Neuronal stem cell (in vitro differentiated cells): ENCODE results near the gene ERP44.

Experiments used
- DNase-seq: peaks from one replicate; pipeline ENCODE4 v3.0.0-alpha.2; 2013; ENCODE audit warnings: low spot score
- H2AFZ ChIP-seq: one replicate; pipeline ENCODE4 v1.6.1; 2013; ENCODE audit warnings: mild to moderate bottlenecking, low read length, inconsistent platforms
- H2AK5ac ChIP-seq: 2 replicates; pipeline ENCODE4 v1.6.1; 2013; ENCODE audit warnings: low read depth, mild to moderate bottlenecking, inconsistent platforms, low read length, moderate library complexity, mixed read lengths
- H2BK120ac ChIP-seq: 2 replicates; pipeline ENCODE4 v1.6.1; 2013; ENCODE audit warnings: low read depth, mild to moderate bottlenecking, inconsistent platforms, low read length, moderate library complexity, mixed read lengths
- H2BK12ac ChIP-seq: one replicate; pipeline ENCODE4 v1.6.1; 2013; ENCODE audit warnings: low read length, inconsistent platforms
- H2BK15ac ChIP-seq: 2 replicates; pipeline ENCODE4 v1.6.1; 2013; ENCODE audit warnings: mild to moderate bottlenecking, low read length, inconsistent platforms, mixed read lengths
- H2BK5ac ChIP-seq: one replicate; pipeline ENCODE4 v1.6.1; 2013; ENCODE audit warnings: inconsistent platforms, mild to moderate bottlenecking, low read length, moderate library complexity
- H3K14ac ChIP-seq: one replicate; pipeline ENCODE4 v1.6.1; 2013; ENCODE audit warnings: low read length, inconsistent platforms
- H3K18ac ChIP-seq: 2 replicates; pipeline ENCODE4 v1.6.1; 2013; ENCODE audit warnings: low read length, inconsistent platforms
- H3K23ac ChIP-seq: 2 replicates; pipeline ENCODE4 v1.6.1; 2013; ENCODE audit warnings: low read depth, mild to moderate bottlenecking, mixed read lengths, low read length, inconsistent platforms; ENCODE audit not compliant: poor library complexity
- H3K27ac ChIP-seq: replicated peaks from 3 replicates; pipeline ENCODE4 v1.5.1; 2013; ENCODE audit warnings: low read length, inconsistent platforms
- H3K27me3 ChIP-seq, 3 experiments: 2 replicates each; pipeline ENCODE4 v1.6.1; 2013; ENCODE audit warnings: low read length in 3 of 3, mild to moderate bottlenecking in 2 of 3, inconsistent platforms in 1 of 3, low read depth in 1 of 3, mixed read lengths in 1 of 3, moderate library complexity in 1 of 3; ENCODE audit not compliant: control insufficient read depth in 3 of 3, insufficient read depth in 3 of 3
- H3K36me3 ChIP-seq, 2 donors: replicated peaks in 1 of 2; 2 replicates each; pipeline ENCODE4 v1.6.1; 2013; ENCODE audit warnings: low read length in 2 of 2; ENCODE audit not compliant: control insufficient read depth in 2 of 2, insufficient read depth in 2 of 2
- H3K4ac ChIP-seq: 2 replicates; pipeline ENCODE4 v1.6.1; 2013; ENCODE audit warnings: inconsistent platforms, mild to moderate bottlenecking, low read length, moderate library complexity
- H3K4me1 ChIP-seq, 2 donors: 1 replicate in 1 of 2; 2 replicates in 1 of 2; pipeline ENCODE4 v1.6.1; 2013; ENCODE audit warnings: low read length in 2 of 2, low read depth in 1 of 2; ENCODE audit not compliant: control insufficient read depth in 2 of 2, insufficient read depth in 1 of 2
- H3K4me2 ChIP-seq: one replicate; pipeline ENCODE4 v1.6.1; 2013; ENCODE audit warnings: mild to moderate bottlenecking, low read length, inconsistent platforms; ENCODE audit not compliant: insufficient read depth, poor library complexity, severe bottlenecking
- H3K4me3 ChIP-seq, 2 donors: 2 replicates each; pipeline ENCODE4 v1.5.1; 2013; ENCODE audit warnings: low read length in 2 of 2, mild to moderate bottlenecking in 2 of 2, inconsistent platforms in 1 of 2, moderate library complexity in 1 of 2
- H3K79me1 ChIP-seq: one replicate; pipeline ENCODE4 v1.6.1; 2013; ENCODE audit warnings: low read depth, mild to moderate bottlenecking, inconsistent platforms, low read length, moderate library complexity
- H3K9ac ChIP-seq: one replicate; pipeline ENCODE4 v1.6.1; 2013; ENCODE audit warnings: mild to moderate bottlenecking, low read depth, low read length, inconsistent platforms; ENCODE audit not compliant: poor library complexity
- H3K9me3 ChIP-seq, 2 donors: replicated peaks in 1 of 2; 2 replicates each; pipeline versions ENCODE3 to v1.6.1; 2013; ENCODE audit warnings: low read length in 2 of 2, mild to moderate bottlenecking in 2 of 2, inconsistent platforms in 1 of 2, low read depth in 1 of 2, mixed read lengths in 1 of 2, moderate library complexity in 1 of 2; ENCODE audit not compliant: control insufficient read depth in 2 of 2, insufficient read depth in 1 of 2
- H4K8ac ChIP-seq: one replicate; pipeline ENCODE4 v1.6.1; 2013; ENCODE audit warnings: low read depth, mild to moderate bottlenecking, inconsistent platforms, low read length, moderate library complexity
- H4K91ac ChIP-seq: one replicate; pipeline ENCODE4 v1.6.1; 2013; ENCODE audit warnings: low read length, low read depth, mild to moderate bottlenecking, inconsistent platforms; ENCODE audit not compliant: poor library complexity
- WGBS, 2 donors: extraction: QIAGEN DNeasy Blood & Tissue Kit; methylation state at CpG; one replicate each; pipeline ENCODE4 v1.1.7; 2013; ENCODE audit warnings: missing lambda C conversion rate in 2 of 2, mixed read lengths in 1 of 2; ENCODE audit not compliant: insufficient read length in 2 of 2, insufficient replicate concordance in 1 of 2; ENCODE audit errors: extremely low coverage in 2 of 2; 5-methylcytosine and 5-hydroxymethylcytosine counted together

ERP44 gene

GRCh38 chr9:100091650-100092049 lies 7.2 kb downstream of the ERP44 start:
- Histone ChIP-seq H3K4me1 (no peaks in the 10 kb centered on the region), H2AK5ac (no peak overlapping the region), H3K9me3 (no peaks in the 10 kb centered on the region), H3K79me1 (no peaks in the 10 kb centered on the region), H3K27me3 (no peaks in the 10 kb centered on the region), H3K27ac (no peak overlapping the region), H2BK120ac (no peak overlapping the region), H3K4me3 (no peak overlapping the region), H2BK5ac (no peak overlapping the region), H3K14ac (no peak overlapping the region), H4K91ac (no peak overlapping the region), H3K9ac (no peak overlapping the region), H3K4me2 (no peak overlapping the region), H2BK12ac (no peak overlapping the region), H3K23ac (no peak overlapping the region), H2BK15ac (no peak overlapping the region), H3K18ac (no peak overlapping the region), H2AFZ (no peak overlapping the region), H3K36me3 (no peaks in the 10 kb centered on the region), H3K4ac (no peak overlapping the region), H4K8ac (no peak overlapping the region)
- no peak for DNase-seq
- no CpG with 5 or more reads among the region's 1 CpG for WGBS, 2 donors

- Histone ChIP-seq H3K9me3 (no peaks in the 10 kb centered on the region), H3K14ac (no peak overlapping the region), H2BK5ac (no peak overlapping the region), H3K9ac (no peak overlapping the region), H2BK12ac (no peak overlapping the region), H3K27ac (no peak overlapping the region), H3K4ac (no peak overlapping the region), H2AFZ (no peak overlapping the region), H4K91ac (no peak overlapping the region), H2BK120ac (no peak overlapping the region), H3K36me3 (no peaks in the 10 kb centered on the region), H3K27me3 (no peaks in the 10 kb centered on the region), H2BK15ac (no peak overlapping the region), H2AK5ac (no peak overlapping the region), H3K18ac (no peak overlapping the region), H3K79me1 (no peaks in the 10 kb centered on the region), H3K4me3 (no peak overlapping the region), H3K4me1 (no peaks in the 10 kb centered on the region), H4K8ac (no peak overlapping the region), H3K4me2 (no peak overlapping the region), H3K23ac (no peak overlapping the region)
- WGBS, 2 donors, result no CpG with 5 or more reads among the region's 1 CpG
- DNase-seq, result no peak
These were observed 7.9 kb downstream of the ERP44 start for GRCh38 chr9:100090880-100091279.

GRCh38 chr9:100088202-100088601 lies 10.6 kb downstream of the ERP44 start:
- no peak overlapping the region for H3K14ac ChIP-seq
- H2BK15ac ChIP-seq, result no peak overlapping the region
- no peak overlapping the region for H2BK5ac ChIP-seq
- no peak overlapping the region for H4K8ac ChIP-seq
- no peaks in the 10 kb centered on the region for H3K27me3 ChIP-seq
- no peak for DNase-seq
- H3K9ac ChIP-seq, result no peak overlapping the region
- H3K27ac ChIP-seq, result no peak overlapping the region
- H2AK5ac ChIP-seq, result no peak overlapping the region
- H3K4ac ChIP-seq, result no peak overlapping the region
- no peaks in the 10 kb centered on the region for H3K36me3 ChIP-seq
- no peak overlapping the region for H4K91ac ChIP-seq
- no peaks in the 10 kb centered on the region for H3K9me3 ChIP-seq
- H3K4me3 ChIP-seq, result no peak overlapping the region
- H2BK120ac ChIP-seq, result no peak overlapping the region
- H3K4me1 ChIP-seq, result peaks cover 0 to 5% of the 10 kb centered on the region in 2 donors
- WGBS, 2 donors, result no CpG with 5 or more reads among the region's 4 CpGs
- H2AFZ ChIP-seq, result no peak overlapping the region
- H3K4me2 ChIP-seq, result no peak overlapping the region
- no peak overlapping the region for H3K23ac ChIP-seq
- H3K79me1 ChIP-seq, result no peaks in the 10 kb centered on the region
- no peak overlapping the region for H2BK12ac ChIP-seq
- no peak overlapping the region for H3K18ac ChIP-seq

GRCh38 chr9:100087218-100087617 lies 11.6 kb downstream of the ERP44 start:
- H3K79me1 ChIP-seq, result no peaks in the 10 kb centered on the region
- H3K23ac ChIP-seq, result no peak overlapping the region
- no peak overlapping the region for H2BK120ac ChIP-seq
- H2BK15ac ChIP-seq, result no peak overlapping the region
- no peak overlapping the region for H3K9ac ChIP-seq
- H3K18ac ChIP-seq, result no peak overlapping the region
- H3K14ac ChIP-seq, result no peak overlapping the region
- no peak overlapping the region for H2AFZ ChIP-seq
- no peak overlapping the region for H3K4ac ChIP-seq
- no peak for DNase-seq
- H2BK5ac ChIP-seq, result no peak overlapping the region
- H3K36me3 ChIP-seq, result no peaks in the 10 kb centered on the region
- no peak overlapping the region for H4K8ac ChIP-seq
- H2AK5ac ChIP-seq, result no peak overlapping the region
- no peak overlapping the region for H2BK12ac ChIP-seq
- WGBS, 2 donors, result no CpG with 5 or more reads among the region's 1 CpG
- no peaks in the 10 kb centered on the region for H3K27me3 ChIP-seq
- no peaks in the 10 kb centered on the region for H3K9me3 ChIP-seq
- H3K4me3 ChIP-seq, result no peak overlapping the region
- H3K4me2 ChIP-seq, result no peak overlapping the region
- no peak overlapping the region for H3K27ac ChIP-seq
- no peak overlapping the region for H4K91ac ChIP-seq
- peaks cover 0 to 5% of the 10 kb centered on the region in 2 donors for H3K4me1 ChIP-seq
